ENCODE results near the gene LRRC3B. TPM values are rescaled to one million over a fixed set of nuclear protein-coding genes. Genes with fewer than 3 reads are reported as not detected.

LRRC3B gene
- total RNA-seq, 1 experiment from 2014 or later, result not detected

DNA sequence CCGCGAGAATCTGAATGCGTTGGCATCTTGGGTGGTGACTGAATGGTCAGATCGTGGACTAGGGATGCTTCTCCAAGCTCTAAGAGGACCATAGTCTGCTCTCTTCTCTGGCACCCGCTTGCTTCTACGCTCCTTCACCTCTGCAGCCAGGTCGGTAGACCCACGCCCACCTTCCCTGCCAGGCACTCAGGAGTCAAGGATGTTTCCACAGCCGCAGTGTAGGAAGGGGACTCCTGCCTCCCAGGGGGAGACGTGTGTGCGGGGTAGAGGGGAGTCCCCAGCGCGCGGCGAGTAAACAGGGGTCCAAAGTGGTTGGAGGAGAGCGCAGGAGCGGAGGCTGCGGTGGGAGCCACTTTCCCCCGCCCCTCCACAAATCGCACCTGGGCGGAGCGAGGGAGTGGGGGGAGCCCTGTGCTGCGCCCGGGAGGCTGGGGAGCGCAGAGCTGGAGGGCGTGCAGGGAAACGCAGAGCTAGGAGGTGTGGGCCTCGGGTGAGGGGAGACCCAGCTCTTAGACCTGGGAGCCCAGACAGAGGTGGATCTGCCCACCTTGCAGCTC, 1.7 kb downstream of the LRRC3B start:
- Histone ChIP-seq H3K4me3 (no peak overlapping the region), H3K9me3 (no peaks in the 10 kb centered on the region), H3K36me3 (no peaks in the 10 kb centered on the region), H3K27me3 (peaks cover 19% of the 10 kb centered on the region)
- DNase-seq, result no peak

DNA sequence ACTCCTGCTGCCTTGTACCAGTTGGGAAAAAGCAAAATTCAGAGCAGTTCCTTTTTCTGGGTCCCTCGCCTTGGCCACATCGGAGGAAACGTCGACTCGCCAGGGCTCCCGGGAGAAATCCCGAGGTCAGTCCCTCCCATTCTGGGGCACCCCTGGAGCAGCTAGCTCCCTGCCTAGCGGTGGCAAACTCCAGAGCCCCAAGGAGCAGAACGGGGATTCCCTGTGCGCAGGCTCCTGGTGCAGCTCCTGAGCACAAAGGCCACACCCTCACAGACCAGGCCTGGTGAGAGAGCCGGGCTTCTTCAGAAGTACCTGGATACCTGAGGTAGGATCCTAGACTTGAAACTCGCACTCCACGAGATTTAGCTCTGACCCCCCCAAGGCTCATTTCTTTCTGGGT, 2.6 kb downstream of the LRRC3B start:
- Histone ChIP-seq H3K4me3 (no peak overlapping the region), H3K36me3 (no peaks in the 10 kb centered on the region), H3K9me3 (no peaks in the 10 kb centered on the region), H3K27me3 (peaks cover 19% of the 10 kb centered on the region)
- DNase-seq, result no peak

DNA sequence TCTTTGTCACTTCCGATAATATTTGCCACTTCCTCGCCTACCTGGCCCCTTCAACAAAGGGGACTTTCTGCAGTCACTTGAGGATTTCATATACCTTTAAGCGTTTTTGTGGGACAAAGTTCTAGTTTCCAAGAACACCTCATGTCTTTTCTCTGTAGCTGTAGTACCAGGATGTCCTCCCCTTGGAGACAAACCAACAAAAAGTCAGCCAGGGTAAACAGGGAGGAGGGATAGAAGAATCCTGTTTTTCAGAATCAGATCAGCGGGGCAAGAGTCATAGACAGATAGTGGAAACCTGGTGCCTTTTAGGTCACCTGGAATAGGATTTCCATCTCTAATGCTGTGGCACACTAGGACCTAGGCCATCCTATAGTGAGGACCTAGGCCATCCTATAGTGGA, 4.5 kb downstream of the LRRC3B start:
- H3K27me3 ChIP-seq, result peaks cover 12% of the 10 kb centered on the region; the same call in 1 of the 2 replicates
- H3K36me3 ChIP-seq, result no peaks in the 10 kb centered on the region
- no peaks in the 10 kb centered on the region for H3K9me3 ChIP-seq
- H3K4me3 ChIP-seq, result no peak overlapping the region
- no peak for DNase-seq

DNA sequence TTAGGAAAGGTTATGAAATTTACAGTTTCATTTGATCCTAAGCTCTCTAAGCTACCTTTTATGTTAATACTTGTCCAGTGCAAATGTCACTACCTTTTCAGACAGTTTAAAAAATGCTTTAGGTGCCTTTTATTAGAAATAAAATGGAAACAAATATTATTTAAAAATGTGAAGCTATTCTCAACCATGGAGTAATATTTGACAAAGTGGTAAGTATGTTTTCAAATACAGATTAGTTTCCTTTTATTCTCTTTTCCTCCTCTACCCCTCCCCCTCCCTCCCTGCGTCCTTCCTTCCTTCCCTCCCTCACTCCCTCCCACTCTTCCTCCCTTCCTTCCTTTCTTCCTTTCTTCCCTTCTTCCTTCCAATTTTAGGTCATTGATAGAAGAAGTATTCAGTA, 6.3 kb downstream of the LRRC3B start:
- Histone ChIP-seq H3K36me3 (no peaks in the 10 kb centered on the region), H3K4me3 (no peak overlapping the region), H3K27me3 (no peaks in the 10 kb centered on the region), H3K9me3 (no peaks in the 10 kb centered on the region)
- no peak for DNase-seq

DNA sequence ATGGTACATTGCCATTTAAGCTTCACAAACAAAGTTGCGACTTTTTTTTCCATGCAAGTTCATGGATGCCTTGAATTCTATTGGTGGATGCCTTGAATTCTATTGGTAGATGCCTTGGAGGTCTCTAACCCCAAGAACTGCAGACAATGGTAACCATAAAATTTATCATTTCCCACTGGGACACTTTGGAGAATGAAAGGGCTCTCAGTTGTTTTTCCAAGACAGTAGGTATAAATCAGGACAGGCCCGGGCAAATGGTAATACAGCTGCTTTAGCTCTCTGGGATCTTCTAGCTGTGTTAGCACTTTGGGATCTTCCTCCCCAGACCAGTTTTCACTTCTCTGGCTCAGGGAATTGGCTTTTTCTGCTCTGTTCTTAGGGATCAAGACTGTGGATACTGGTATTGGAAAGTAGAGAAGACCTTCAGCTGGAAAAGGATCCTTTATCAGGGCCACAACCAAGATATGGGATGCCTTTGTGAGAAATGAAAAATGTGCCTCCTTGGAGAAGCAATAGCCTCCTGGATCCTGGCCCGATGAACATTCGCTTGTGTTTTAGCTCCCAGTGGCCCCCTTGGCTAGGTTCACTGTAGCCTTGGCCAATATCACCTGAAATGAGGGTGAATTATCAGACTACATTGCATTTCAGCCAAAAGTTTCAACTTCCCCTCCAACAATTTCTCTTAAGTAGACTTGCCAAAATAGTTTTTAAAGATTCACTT, 8.3 kb downstream of the LRRC3B start:
- Histone ChIP-seq H3K9me3 (no peaks in the 10 kb centered on the region), H3K36me3 (no peaks in the 10 kb centered on the region), H3K27me3 (no peaks in the 10 kb centered on the region), H3K4me3 (no peak overlapping the region)
- DNase-seq, result no peak

DNA sequence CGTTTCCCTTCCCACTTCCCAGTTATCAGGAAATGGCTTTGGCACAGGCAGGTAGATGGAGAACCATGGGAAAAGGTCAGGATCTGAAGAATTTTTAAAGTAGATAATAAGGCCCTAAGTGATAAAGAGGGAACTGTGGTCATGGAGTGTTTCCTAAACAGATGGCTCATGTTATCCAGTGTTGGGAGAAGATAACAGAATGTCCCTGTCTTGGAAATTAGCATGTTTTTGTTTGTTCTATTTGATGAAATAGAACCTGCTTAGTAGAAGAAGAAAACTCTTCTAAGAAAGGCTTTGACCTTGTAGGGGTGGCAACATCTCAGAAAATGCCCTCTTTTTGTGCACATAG, 8.8 kb downstream of the LRRC3B start:
- no peaks in the 10 kb centered on the region for H3K9me3 ChIP-seq
- no peaks in the 10 kb centered on the region for H3K27me3 ChIP-seq
- DNase-seq, result no peak
- no peaks in the 10 kb centered on the region for H3K36me3 ChIP-seq
- H3K4me3 ChIP-seq, result no peak overlapping the region

DNA sequence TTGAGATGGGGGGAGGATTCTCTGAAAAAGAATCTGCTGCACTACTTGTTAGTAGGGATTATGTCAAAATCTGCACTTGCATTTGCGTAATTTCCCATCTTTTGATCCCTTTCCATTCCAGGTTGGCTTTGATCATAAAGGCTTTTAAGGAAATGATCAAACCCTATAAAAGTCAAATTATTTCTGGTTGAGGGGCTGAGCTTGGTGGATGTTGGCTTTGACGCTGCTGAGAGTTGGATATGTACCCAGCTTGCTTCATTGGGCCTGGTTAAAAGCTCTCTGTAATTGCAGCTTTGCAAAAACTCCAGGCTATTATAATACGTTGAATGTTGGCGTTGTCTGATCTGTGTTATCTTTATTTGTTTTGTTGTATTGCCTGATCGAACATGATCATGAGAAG, 12.0 kb downstream of the LRRC3B start:
- Histone ChIP-seq H3K27me3 (no peaks in the 10 kb centered on the region), H3K4me3 (no peak overlapping the region), H3K9me3 (no peaks in the 10 kb centered on the region), H3K36me3 (no peaks in the 10 kb centered on the region)
- no peak for DNase-seq

DNA sequence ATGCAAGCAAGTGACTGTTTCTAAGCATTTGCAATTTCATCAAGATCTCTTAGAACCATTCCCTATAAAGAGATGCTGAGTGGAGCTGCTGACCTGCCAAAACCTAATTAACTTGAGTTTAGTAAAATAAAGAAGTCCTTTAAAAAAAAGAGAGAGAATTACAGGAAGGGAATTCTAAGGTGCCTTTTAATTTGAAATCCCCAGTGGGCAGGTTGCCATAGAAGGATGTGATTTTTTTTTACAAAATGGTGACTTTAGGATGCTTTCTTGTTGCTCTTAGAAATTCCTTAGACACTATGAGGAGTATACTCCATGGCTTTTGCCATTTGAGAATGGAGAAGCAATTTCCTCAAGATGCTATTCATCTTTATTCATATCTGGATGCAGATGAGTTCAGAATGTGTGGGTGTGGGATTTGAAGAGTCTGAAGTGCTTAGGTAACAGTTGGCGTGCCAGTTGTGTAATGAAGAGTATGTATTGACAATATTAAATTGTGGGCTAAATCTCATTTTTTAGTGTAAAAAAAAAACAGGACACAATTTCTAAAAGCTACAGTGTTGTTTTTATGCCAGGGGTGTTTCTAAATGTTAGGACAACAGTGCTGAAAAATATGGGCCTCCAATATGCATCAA, 13.6 kb downstream of the LRRC3B start:
- Histone ChIP-seq H3K27me3 (no peaks in the 10 kb centered on the region), H3K36me3 (no peaks in the 10 kb centered on the region), H3K4me3 (no peak overlapping the region), H3K9me3 (no peaks in the 10 kb centered on the region)
- DNase-seq, result no peak

DNA sequence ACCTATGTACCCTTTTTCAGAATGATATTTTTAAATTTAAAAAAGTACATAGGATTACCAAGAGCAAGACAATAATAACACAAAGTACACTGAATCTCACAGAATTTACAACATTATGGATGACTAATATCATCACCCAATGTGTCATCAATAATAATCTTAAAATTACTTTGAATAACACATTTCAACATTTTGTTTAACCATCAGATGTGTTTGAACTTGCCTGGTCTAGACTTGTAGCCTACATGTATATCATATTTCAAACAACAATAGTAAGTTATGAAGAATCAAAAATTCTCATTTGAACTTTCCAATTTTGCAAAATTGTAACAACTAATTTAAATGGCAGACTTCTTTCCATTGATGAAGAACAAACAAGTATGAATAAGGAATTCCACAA, 15.1 kb downstream of the LRRC3B start:
- no peaks in the 10 kb centered on the region for H3K9me3 ChIP-seq
- no peaks in the 10 kb centered on the region for H3K27me3 ChIP-seq
- H3K4me3 ChIP-seq, result no peak overlapping the region
- no peaks in the 10 kb centered on the region for H3K36me3 ChIP-seq
- no peak for DNase-seq

DNA sequence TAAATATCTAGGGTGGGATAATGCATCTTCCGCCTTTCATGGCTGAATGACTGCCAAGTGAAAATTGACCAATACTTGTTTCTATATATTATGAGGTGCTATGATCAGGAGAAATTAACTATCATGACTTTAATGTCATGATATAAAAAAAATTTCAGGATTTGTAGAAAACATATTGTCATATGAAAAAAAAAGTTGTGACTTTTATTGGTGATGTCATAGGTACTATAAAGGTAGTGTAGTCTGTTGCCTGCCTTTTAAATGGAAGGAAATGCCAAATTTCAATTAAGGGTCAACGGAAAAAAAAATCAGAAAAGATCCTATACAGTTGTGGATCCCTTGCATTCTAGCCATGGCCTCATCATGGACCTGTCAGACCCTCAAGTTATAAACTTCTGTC, 15.5 kb downstream of the LRRC3B start:
- no peak for DNase-seq
- Histone ChIP-seq H3K36me3 (no peaks in the 10 kb centered on the region), H3K9me3 (no peaks in the 10 kb centered on the region), H3K4me3 (no peak overlapping the region), H3K27me3 (no peaks in the 10 kb centered on the region)

DNA sequence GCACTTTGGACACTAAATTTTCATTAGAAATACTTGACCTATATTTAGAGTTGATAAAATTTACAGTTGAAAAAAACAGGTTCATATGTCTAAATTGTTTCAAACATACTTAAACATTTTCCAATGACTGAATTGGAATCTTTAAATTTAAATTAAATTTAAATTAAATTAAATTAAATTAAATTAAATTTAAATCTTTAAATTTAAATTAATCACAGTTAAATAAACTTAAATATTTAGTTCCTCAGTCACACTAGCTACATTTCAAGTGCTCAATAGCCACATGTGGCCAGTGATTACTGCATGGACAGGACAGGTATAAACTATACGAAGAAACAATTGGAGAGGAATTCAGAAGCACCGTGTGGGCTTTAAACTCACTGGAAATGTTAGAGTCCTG, 16.8 kb downstream of the LRRC3B start:
- DNase-seq, result no peak

DNA sequence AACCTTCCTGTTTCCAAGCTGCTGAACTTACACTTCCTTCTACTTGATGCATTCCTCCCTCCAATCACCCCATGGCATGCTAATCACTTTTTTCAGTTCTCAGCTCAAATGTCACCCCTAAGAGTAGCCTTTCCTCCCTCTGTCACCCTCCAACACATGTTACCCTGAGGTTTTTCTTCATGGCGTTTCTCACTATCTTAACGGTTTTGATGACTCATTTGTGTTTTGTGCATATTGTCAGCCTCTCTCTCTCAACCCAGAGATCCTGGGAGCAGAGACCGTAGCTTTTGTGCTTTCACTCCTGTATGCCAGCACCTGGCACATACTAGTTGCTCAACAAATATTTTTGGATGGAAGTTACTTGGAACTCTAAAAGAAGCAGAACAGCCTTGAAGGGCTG, 24.5 kb downstream of the LRRC3B start:
- DNase-seq, result no peak
- Histone ChIP-seq H3K4me3 (no peak overlapping the region), H3K36me3 (no peaks in the 10 kb centered on the region), H3K27me3 (no peaks in the 10 kb centered on the region), H3K9me3 (no peaks in the 10 kb centered on the region)

More for the DNA sequence above, 16.8 kb downstream of the LRRC3B start:
- H3K4me3 ChIP-seq, result no peak overlapping the region
- H3K9me3 ChIP-seq, result no peaks in the 10 kb centered on the region
- H3K36me3 ChIP-seq, result no peaks in the 10 kb centered on the region
- H3K27me3 ChIP-seq, result no peaks in the 10 kb centered on the region

DNA sequence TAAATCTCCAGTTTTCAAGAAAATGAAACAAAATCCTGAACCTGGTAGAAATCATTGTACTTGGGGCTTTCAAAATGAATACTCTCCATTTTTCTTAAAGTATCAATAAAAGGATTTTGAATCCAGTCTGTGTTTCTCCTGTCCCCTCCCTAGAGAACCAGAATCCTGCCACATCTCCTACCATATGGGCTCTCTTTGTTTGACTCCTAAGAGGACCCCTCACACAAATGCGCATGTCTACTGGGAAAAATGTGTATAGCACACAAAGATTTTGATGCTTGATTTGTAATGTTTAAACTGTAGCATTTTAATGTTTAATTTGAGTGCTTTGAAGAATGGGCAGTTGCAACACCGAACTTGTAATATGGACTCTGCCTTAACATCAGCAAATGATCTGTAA, 25.9 kb downstream of the LRRC3B start:
- H3K9me3 ChIP-seq, result no peaks in the 10 kb centered on the region
- H3K27me3 ChIP-seq, result no peaks in the 10 kb centered on the region
- no peak overlapping the region for H3K4me3 ChIP-seq
- DNase-seq, result no peak
- H3K36me3 ChIP-seq, result no peaks in the 10 kb centered on the region

DNA sequence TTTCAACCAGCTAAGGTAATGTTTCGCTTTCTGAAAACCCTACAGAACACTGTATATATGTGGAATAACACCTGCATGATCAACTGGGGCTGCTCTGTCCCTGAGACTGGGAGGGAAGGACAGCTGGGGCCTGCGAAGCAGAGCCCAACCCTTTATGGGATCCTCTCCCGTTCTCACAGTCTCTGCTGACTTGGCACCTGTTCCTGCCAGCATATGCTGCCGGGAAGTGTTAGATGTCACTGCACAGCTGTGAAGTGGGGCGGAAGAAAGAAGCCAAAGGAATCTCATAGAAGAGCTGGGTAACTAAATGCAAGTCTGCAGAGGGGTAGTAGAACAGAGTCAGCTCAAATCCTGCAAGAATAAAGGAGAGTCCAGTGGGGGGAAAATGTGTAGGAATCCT, 29.6 kb downstream of the LRRC3B start:
- H3K9me3 ChIP-seq, result no peaks in the 10 kb centered on the region
- H3K4me3 ChIP-seq, result no peak overlapping the region

DNA sequence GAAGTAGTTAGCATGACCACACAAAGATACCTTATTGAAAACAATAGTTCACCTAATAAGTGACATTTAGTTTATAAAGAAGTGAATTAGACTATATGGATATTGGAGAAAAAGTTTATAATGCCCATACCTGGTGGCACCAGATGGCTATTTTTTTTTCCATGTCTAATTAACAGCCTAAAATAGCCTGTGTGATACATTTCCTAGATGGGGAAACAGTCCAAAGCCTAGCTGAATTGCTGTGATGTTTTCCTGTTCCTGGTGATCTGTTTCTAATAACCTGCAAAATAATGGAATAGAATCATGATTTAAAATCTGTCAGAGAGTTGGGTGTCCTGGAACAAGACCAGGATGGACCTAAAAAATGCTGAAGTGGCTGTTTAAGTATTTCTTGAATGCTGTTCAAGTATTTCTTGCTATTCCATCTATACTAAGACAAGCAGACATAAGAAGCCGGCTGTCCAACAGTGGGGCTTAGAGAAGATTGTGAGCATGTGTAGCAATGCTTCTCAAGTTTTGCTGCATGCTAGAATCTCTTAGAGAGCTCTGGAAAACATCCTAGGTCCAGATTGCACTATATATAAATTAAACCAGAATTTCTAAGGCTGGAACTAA, 31.3 kb downstream of the LRRC3B start:
- Histone ChIP-seq H3K27me3 (no peaks in the 10 kb centered on the region), H3K36me3 (no peaks in the 10 kb centered on the region), H3K9me3 (no peaks in the 10 kb centered on the region), H3K4me3 (no peak overlapping the region)
- no peak for DNase-seq

More for the DNA sequence above, 29.6 kb downstream of the LRRC3B start:
- Histone ChIP-seq H3K27me3 (no peaks in the 10 kb centered on the region), H3K36me3 (no peaks in the 10 kb centered on the region)
- peak; percentile 0 for DNase-seq

DNA sequence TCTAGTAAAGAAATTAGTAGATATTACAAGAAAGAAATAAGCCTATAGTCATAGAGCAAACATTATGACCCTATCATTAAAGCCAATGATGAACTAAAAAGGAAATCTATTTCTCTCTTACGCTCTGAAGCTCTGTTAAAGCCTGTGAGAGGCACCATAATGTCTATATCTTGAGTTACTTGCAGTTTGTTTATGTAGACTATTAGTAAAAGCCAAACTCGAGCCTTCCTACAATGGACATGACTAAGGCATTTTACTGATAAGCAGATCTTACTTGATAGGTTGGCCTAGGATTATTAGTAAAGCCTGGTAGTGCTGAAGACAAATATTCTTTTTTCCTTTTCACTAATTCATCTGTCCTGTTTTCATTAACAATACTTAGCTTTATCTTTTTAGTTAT, 32.7 kb downstream of the LRRC3B start:
- H3K27me3 ChIP-seq, result no peaks in the 10 kb centered on the region
- no peaks in the 10 kb centered on the region for H3K9me3 ChIP-seq
- H3K36me3 ChIP-seq, result no peaks in the 10 kb centered on the region
- DNase-seq, result no peak
- H3K4me3 ChIP-seq, result no peak overlapping the region

DNA sequence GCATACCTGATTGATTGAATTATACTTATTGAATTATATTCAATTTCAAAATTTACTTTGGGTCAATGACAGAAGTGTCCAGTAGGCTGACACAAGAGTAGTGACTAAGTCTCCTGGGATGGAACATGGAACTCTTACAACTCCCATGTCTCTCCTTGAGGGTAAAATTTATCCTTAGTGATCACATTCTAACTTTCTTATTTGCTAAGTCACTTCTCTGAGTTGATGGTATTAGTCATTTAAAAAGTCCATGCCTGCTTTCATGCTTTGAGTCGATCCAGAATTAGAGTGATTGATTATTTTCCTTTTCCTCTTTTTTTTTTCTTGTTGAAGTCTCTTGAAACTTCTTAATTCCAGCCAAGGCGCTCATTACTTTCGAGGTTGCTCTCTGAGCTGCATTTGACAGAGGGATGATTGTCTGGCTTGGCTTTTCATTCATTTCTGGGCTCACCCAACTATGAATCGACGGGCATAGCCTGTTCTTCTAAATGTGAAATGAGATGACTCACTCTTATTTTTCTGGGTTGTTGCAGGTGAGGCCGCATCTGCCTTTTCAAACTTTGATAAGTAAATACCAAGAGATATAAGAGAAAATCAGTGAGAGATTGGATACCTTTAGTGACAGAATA, 34.9 kb downstream of the LRRC3B start:
- H3K4me3 ChIP-seq, result no peak overlapping the region
- no peaks in the 10 kb centered on the region for H3K27me3 ChIP-seq
- H3K9me3 ChIP-seq, result no peaks in the 10 kb centered on the region
- DNase-seq, result no peak
- H3K36me3 ChIP-seq, result no peaks in the 10 kb centered on the region

Data from MG63 (cell line).